Bronchial epithelial cell (primary cell): Measurements from ENCODE around the gene UTF1. TPM values are rescaled to one million over a fixed set of nuclear protein-coding genes. Genes with fewer than 3 reads are reported as not detected.
A peak's percentile ranks its signal among the peaks of the same experiment; 100 is the strongest.
"Not testable (repeated sequence)": the region's sequence is repeated elsewhere in the genome, so short reads cannot be mapped to it uniquely, and the experiment has no call there.

Experiments used
- DNase-seq: peaks from one replicate; pipeline ENCODE4 v3.0.0-alpha.2; 2010; ENCODE audit warnings: low read depth
- FAIRE-seq: peaks from 2 replicates; lab custom pipeline; 2011; peaks lifted over from hg19 to GRCh38; lab: Jason Lieb, UNC
- H3K27me3 ChIP-seq: 2 replicates; pipeline ENCODE4 v1.5.1; 2011; ENCODE audit warnings: low read length; ENCODE audit not compliant: control insufficient read depth, insufficient read depth
- H3K36me3 ChIP-seq: 2 replicates; pipeline ENCODE4 v1.5.1; 2011; ENCODE audit warnings: low read length; ENCODE audit not compliant: control insufficient read depth, insufficient read depth
- H3K4me3 ChIP-seq: 2 replicates; pipeline ENCODE4 v1.5.1; 2011; ENCODE audit warnings: mild to moderate bottlenecking, low read depth, low read length, control low read depth
- total RNA-seq: library from RNA; depleted of rRNA; stranded (reverse); fragments of >200 nt; gene quantifications from 2 replicates; pipeline ENCODE4 v1.2.1, GENCODE V29; 2014
- TF ChIP-seq, protein P1 (sequence below): IDR thresholded peaks from 2 replicates; pipeline ENCODE4 v1.5.1; 2011; ENCODE audit warnings: mild to moderate bottlenecking, moderate library complexity, low read length, control low read depth, inconsistent platforms; ENCODE audit not compliant: insufficient read depth, severe bottlenecking

The UTF1 gene
- total RNA-seq, 1 donor from 2014 or later: not detected

DNA sequence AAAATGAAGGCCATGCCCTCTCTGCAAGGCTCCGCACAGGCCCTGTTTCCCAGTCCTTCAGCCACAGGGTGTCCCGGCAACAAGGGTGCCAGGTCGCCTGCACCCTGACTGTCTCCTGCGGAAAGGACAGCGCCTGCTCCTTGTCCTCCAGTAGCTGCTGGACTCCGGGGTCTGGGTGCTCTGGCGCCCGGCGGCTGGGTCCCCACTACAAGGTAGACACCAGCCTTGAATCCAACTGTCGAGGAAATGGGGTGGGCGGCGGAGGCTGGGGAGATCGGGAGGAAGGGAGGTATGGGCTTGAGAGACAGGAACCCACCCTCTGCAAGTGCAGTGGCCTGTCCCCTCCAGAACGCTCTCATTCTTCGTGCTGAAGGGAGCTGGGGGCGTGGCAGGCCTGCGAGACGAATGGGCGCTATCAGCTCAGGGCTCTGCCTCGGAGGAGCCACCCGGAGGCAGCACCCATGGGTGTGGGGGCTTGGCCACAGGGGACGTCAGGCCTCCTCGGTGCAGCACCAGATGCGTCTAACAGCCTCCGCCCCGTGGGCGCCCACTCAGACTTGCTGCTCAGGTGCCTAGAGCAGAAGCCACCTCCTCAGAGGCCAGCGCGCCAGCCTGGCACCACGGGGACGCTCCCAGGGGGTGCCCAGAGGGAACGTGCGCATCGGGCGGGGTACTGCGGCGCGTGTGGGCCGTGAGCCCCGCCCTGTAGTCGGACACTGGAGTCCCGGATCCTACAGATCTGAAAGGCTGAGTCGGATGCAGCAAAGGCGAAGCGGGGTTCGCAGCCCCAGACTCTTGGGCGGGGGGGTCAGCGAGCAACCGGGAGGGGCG is 31.1 kb downstream of the UTF1 start:
- DNase-seq: no peak
- no peaks in the 10 kb centered on the region for H3K27me3 ChIP-seq
- H3K4me3 ChIP-seq: peak overlapping the region; percentile 55
- TF ChIP-seq, protein P1, sequence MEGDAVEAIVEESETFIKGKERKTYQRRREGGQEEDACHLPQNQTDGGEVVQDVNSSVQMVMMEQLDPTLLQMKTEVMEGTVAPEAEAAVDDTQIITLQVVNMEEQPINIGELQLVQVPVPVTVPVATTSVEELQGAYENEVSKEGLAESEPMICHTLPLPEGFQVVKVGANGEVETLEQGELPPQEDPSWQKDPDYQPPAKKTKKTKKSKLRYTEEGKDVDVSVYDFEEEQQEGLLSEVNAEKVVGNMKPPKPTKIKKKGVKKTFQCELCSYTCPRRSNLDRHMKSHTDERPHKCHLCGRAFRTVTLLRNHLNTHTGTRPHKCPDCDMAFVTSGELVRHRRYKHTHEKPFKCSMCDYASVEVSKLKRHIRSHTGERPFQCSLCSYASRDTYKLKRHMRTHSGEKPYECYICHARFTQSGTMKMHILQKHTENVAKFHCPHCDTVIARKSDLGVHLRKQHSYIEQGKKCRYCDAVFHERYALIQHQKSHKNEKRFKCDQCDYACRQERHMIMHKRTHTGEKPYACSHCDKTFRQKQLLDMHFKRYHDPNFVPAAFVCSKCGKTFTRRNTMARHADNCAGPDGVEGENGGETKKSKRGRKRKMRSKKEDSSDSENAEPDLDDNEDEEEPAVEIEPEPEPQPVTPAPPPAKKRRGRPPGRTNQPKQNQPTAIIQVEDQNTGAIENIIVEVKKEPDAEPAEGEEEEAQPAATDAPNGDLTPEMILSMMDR: no peak
- no peak for FAIRE-seq
- H3K36me3 ChIP-seq: no peaks in the 10 kb centered on the region

DNA sequence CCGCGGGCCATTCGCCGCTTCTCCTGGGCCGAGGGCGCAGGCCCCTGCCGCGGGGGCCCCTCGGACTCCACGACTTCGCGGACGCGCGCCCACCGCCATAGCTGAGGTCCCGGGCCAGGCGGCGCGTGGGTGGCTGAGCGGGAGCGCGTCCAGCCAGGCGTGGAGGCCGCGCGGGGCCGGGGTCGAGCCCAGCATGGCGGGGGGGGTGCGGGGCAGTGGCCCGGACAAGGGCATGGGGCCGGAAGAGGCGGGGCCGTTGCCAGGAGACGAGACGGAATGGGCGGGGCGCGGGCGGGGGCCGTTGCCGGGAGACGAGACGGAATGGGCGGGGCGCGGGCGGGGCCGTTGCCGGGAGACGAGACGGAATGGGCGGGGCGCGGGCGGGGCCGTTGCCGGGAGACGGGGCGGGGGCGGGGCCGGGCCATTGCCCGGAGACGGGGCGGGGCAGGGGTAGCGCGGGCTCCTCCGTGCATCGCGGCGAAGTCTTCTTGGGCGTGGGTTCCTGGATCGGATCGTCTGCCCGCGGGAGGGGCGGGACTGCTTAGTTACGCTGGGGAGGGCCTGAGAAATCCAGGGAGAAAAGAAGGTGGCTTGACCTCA is 31.8 kb downstream of the UTF1 start:
- Histone ChIP-seq H3K27me3 (no peaks in the 10 kb centered on the region), H3K4me3 (peak overlapping the region; percentile 55), H3K36me3 (no peaks in the 10 kb centered on the region)
- FAIRE-seq: no peak
- peak; percentile 43 for DNase-seq
- TF ChIP-seq, protein P1: no peak

DNA sequence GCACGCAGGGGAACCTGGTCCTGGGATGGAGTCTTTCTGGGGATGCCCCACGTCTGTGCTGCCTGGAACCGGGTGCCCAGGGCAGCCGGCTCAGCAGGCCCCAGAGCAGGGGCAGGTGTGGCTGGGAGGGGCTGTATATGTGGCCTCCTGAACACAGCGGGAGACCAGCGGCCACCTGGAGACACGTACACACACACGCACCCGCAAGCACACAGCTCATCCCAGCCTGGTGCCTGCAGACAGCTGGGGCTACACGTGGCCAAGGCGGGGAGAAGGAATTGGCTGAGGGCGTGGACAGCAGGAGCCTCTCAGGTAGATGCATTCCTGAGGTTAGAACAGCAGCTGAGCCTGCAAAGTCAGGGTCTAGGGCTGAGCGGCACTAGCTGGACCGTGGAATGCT is 32.7 kb downstream of the UTF1 start:
- H3K36me3 ChIP-seq: peaks cover 3% of the 10 kb centered on the region
- TF ChIP-seq, protein P1: no peak
- FAIRE-seq (no peak), DNase-seq (no peak)
- H3K4me3 ChIP-seq: no peak overlapping the region
- H3K27me3 ChIP-seq: no peaks in the 10 kb centered on the region

DNA sequence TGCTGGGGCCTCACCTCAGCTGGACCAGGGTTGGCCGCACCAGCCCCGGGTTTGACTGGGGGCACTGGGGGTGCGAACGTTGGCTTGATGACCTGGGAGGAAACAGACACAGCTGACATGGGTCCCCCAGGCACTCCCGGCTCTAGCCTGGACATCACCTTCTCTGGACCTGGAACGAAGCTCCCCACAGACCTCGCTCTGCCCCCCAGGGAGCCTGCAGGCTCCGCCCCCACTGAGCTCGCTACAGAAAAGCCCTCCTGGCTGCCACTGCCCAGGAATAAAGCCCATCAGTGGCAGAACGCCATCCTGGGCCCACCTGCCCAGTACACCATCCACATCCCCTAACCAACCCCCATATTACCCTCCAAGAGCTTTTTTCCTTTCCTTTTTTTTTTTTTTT is 33.7 kb downstream of the UTF1 start:
- Histone ChIP-seq H3K4me3 (no peak overlapping the region), H3K27me3 (no peaks in the 10 kb centered on the region), H3K36me3 (peaks cover 6% of the 10 kb centered on the region)
- DNase-seq (no peak), FAIRE-seq (no peak)
- TF ChIP-seq, protein P1: no peak

DNA sequence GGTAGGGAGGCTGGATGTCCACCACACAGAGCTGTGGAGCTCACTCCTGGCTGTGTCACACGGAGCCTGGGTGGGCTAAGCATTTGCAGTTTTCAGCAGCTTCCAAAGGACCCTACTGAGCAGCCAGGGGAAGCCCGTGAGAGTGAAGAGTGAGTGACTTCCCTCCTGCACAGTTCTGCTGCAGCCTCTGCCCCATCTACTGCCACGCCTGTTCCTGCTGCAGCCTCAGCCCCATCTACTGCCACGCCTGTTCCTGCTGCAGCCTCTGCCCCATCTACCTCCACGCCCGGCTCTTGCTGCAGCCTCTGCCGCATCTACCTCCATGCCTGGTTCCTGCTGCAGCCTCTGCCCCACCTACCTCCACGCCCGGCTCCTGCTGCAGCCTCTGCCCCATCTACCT is 34.4 kb downstream of the UTF1 start:
- DNase-seq (no peak), FAIRE-seq (peak; percentile 62)
- Histone ChIP-seq H3K4me3 (no peak overlapping the region), H3K36me3 (peaks cover 13% of the 10 kb centered on the region), H3K27me3 (no peaks in the 10 kb centered on the region)
- TF ChIP-seq, protein P1: no peak

DNA sequence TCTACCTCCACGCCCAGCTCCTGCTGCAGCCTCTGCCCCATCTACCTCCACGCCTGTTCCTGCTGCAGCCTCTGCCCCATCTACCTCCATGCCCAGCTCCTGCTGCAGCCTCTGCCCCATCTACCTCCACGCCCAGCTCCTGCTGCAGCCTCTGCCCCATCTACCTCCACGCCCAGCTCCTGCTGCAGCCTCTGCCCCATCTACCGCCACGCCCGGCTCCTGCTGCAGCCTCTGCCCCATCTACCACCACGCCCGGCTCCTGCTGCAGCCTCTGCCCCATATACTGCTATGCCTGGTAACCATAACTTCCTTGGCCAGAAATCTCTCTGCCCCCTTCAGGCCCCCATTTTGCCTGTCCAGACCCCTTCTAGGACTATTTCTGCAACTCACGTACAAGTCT is 35.0 kb downstream of the UTF1 start:
- not testable (repeated sequence) for DNase-seq, FAIRE-seq, H3K27me3 ChIP-seq, H3K4me3 ChIP-seq
- peaks cover 13% of the 10 kb centered on the region for H3K36me3 ChIP-seq
